ENCODE measurements around the gene NR2C2.
A peak's percentile ranks its signal among the peaks of the same experiment; 100 is the strongest.

Gene NR2C2

GRCh38 chr3:14984581-14985113 lies 37.3 kb downstream of the NR2C2 start:
- Histone ChIP-seq H3K4me1 (ENCODE audit: insufficient read depth, low read length) (no peaks in the 10 kb centered on the region), H3K9ac (ENCODE audit: low read depth, low read length) (no peak overlapping the region), H4K20me1 (ENCODE audit: insufficient read depth, low read length) (peaks cover 25% of the 10 kb centered on the region), H2AFZ (ENCODE audit: low read depth, low read length) (no peak overlapping the region), H3K4me2 (ENCODE audit: insufficient read depth, low read length) (no peak overlapping the region), H3K4me3 (ENCODE audit: low read depth in 1 of 2, low read length in 2 of 2) (no peak overlapping the region), H3K9me3 (ENCODE audit: insufficient read depth, low read length, severe bottlenecking) (no peaks in the 10 kb centered on the region), H3K36me3 (ENCODE audit: insufficient read depth, low read length) (peaks cover 3% of the 10 kb centered on the region; the same call in 1 of the 2 replicates), H3K27me3 (ENCODE audit: insufficient read depth, low read length, poor library complexity) (no peaks in the 10 kb centered on the region), H3K27ac (ENCODE audit: low read length) (no peak overlapping the region), H3K79me2 (ENCODE audit: insufficient read depth, low read length) (peaks cover 89% of the 10 kb centered on the region)
- no peak for DNase-seq
- no peak for ATAC-seq (ENCODE audit: insufficient read depth, low read depth)
- TF ChIP-seq EZH2 (IDR thresholded peaks at IDR 0.05; ENCODE audit: borderline replicate concordance, low read depth, low read length, severe bottlenecking) (no peak), CTCF (IDR thresholded peaks at IDR 0.05; ENCODE audit: borderline replicate concordance, extremely low read depth, low read length, poor library complexity, severe bottlenecking) (no peak)

- no peak overlapping the region for H3K4me2 ChIP-seq (ENCODE audit: insufficient read depth, low read length)
- peaks cover 45% of the 10 kb centered on the region for H4K20me1 ChIP-seq (ENCODE audit: insufficient read depth, low read length)
- no peak overlapping the region for H3K9ac ChIP-seq (ENCODE audit: low read depth, low read length)
- H3K4me1 ChIP-seq (ENCODE audit: insufficient read depth, low read length): no peaks in the 10 kb centered on the region
- no peaks in the 10 kb centered on the region for H3K9me3 ChIP-seq (ENCODE audit: insufficient read depth, low read length, severe bottlenecking)
- ATAC-seq (ENCODE audit: insufficient read depth, low read depth) (peak; percentile 74), DNase-seq (no peak)
- no peak for TF ChIP-seq EZH2 (IDR thresholded peaks at IDR 0.05; ENCODE audit: borderline replicate concordance, low read depth, low read length, severe bottlenecking)
- no peak for TF ChIP-seq CTCF (IDR thresholded peaks at IDR 0.05; ENCODE audit: borderline replicate concordance, extremely low read depth, low read length, poor library complexity, severe bottlenecking)
- no peaks in the 10 kb centered on the region for H3K27me3 ChIP-seq (ENCODE audit: insufficient read depth, low read length, poor library complexity)
- no peak overlapping the region for H3K27ac ChIP-seq (ENCODE audit: low read length)
- no peak overlapping the region for H3K4me3 ChIP-seq (ENCODE audit: low read depth in 1 of 2, low read length in 2 of 2)
- no peak overlapping the region for H2AFZ ChIP-seq (ENCODE audit: low read depth, low read length)
- peaks cover 97% of the 10 kb centered on the region for H3K79me2 ChIP-seq (ENCODE audit: insufficient read depth, low read length)
- peaks cover 6% of the 10 kb centered on the region; the same call in 1 of the 2 replicates for H3K36me3 ChIP-seq (ENCODE audit: insufficient read depth, low read length)
Observed at GRCh38 chr3:14988988-14989394, 41.6 kb downstream of the NR2C2 start.

GRCh38 chr3:14989943-14990779 lies 42.8 kb downstream of the NR2C2 start:
- peaks cover 6% of the 10 kb centered on the region; the same call in 1 of the 2 replicates for H3K36me3 ChIP-seq (ENCODE audit: insufficient read depth, low read length)
- no peak overlapping the region for H3K27ac ChIP-seq (ENCODE audit: low read length)
- H3K9ac ChIP-seq (ENCODE audit: low read depth, low read length): no peak overlapping the region
- DNase-seq: no peak
- TF ChIP-seq CTCF (IDR thresholded peaks at IDR 0.05; ENCODE audit: borderline replicate concordance, extremely low read depth, low read length, poor library complexity, severe bottlenecking): no peak
- TF ChIP-seq EZH2 (IDR thresholded peaks at IDR 0.05; ENCODE audit: borderline replicate concordance, low read depth, low read length, severe bottlenecking): no peak
- H3K27me3 ChIP-seq (ENCODE audit: insufficient read depth, low read length, poor library complexity): no peaks in the 10 kb centered on the region
- H3K4me2 ChIP-seq (ENCODE audit: insufficient read depth, low read length): no peak overlapping the region
- H3K9me3 ChIP-seq (ENCODE audit: insufficient read depth, low read length, severe bottlenecking): no peaks in the 10 kb centered on the region
- H3K79me2 ChIP-seq (ENCODE audit: insufficient read depth, low read length): peaks cover 97% of the 10 kb centered on the region
- H3K4me3 ChIP-seq (ENCODE audit: low read depth in 1 of 2, low read length in 2 of 2): no peak overlapping the region
- no peak for ATAC-seq (ENCODE audit: insufficient read depth, low read depth)
- H2AFZ ChIP-seq (ENCODE audit: low read depth, low read length): no peak overlapping the region
- H3K4me1 ChIP-seq (ENCODE audit: insufficient read depth, low read length): no peaks in the 10 kb centered on the region
- peaks cover 47% of the 10 kb centered on the region for H4K20me1 ChIP-seq (ENCODE audit: insufficient read depth, low read length)
